ENCODE data around the gene CCDC91. TPM values are rescaled to one million over a fixed set of nuclear protein-coding genes. Genes with fewer than 3 reads are reported as not detected.
A peak's percentile ranks its signal among the peaks of the same experiment; 100 is the strongest.

CCDC91 gene
- total RNA-seq, 1 donor from 2014 or later, result 46.3 TPM

DNA sequence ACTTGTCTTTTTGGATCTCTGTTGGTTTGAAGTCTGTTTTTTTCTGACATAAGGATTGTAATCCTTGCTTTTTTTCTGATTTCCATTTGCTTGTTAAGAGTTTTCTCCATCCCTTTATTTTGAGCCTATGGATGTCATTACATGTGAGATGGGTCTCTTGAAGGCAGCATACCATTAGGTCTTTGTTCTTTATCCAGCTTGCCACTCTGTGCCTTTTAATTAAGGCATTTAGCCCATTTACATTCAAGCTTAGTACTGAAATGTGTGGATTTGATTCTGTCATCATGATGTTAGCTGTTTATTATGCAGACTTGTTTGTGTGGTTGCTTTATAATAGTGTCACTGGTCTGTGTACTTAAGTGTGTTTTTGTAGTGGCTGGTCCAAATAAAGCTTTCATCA is 100.0 kb downstream of the CCDC91 start:
- ChIA-PET POLR2A (no interaction called here), CTCF (no interaction called here)
- no peak for TF ChIP-seq CTCF (IDR thresholded peaks at IDR 0.05)
- intact Hi-C loops (cut with micrococcal nuclease), result no loop called here
- Mint-ChIP-seq H3K36me3 (ENCODE audit: low read depth) (peaks cover 70% of the 10 kb centered on the region), H3K9me3 (peaks cover 34% of the 10 kb centered on the region), H3K27ac (no peak overlapping the region), H3K27me3 (no peaks in the 10 kb centered on the region), H3K4me3 (no peak overlapping the region), H3K4me1 (peaks cover 10% of the 10 kb centered on the region)
- DNase-seq, result no peak
- no peak for ATAC-seq (ENCODE audit: low read depth)

DNA sequence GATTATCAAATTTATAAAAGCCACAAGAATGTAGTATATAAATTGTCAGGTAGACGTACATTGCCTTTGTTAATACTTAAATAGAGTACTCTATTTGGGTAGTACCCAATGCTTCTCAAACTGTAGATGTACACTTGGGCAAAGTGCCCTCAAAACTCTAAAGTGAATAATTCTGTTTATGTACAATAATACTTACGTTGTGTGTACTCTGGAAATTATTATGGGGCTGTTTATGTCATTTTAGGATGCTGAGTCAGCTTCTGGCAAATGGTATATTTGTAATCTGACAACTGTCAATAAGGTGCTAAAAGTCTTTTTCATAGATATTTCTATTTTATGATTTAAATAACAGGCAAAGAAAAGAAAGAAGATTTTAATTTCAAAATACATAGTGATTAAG is 102.4 kb downstream of the CCDC91 start:
- ChIA-PET POLR2A (no interaction called here), CTCF (no interaction called here)
- no peak for TF ChIP-seq CTCF (IDR thresholded peaks at IDR 0.05)
- Mint-ChIP-seq H3K9me3 (peaks cover 29% of the 10 kb centered on the region), H3K27ac (no peak overlapping the region), H3K27me3 (no peaks in the 10 kb centered on the region), H3K4me3 (no peak overlapping the region), H3K4me1 (peaks cover 10% of the 10 kb centered on the region), H3K36me3 (ENCODE audit: low read depth) (peaks cover 58% of the 10 kb centered on the region)
- ATAC-seq (ENCODE audit: low read depth) (no peak), DNase-seq (no peak)
- intact Hi-C loops (cut with micrococcal nuclease), result no loop called here

GRCh38 chr12:28294300-28294699 is 104.0 kb downstream of the CCDC91 start:
- Mint-ChIP-seq H3K36me3 (ENCODE audit: low read depth) (peaks cover 44% of the 10 kb centered on the region), H3K27ac (peak overlapping the region; percentile 51)
- ATAC-seq (ENCODE audit: low read depth), result peak; percentile 40

DNA sequence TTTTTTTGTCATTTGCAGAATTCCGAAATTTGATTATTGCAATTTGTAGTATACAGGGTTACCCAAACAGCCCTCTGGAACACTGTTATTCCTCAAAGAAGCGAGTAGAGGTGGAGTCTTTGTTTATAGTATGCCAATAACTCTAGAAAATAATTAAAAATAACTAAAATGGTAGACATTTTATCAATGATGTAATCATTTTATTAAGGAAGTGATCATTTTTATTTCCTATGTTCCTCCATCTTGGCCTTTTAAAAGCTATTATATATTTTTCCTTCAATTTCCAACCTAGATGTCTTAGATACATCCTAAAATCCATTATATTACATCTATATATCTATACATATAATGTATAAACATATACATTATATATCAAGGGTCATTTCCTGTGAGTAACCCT is 106.0 kb downstream of the CCDC91 start:
- peaks cover 31% of the 10 kb centered on the region for H3K36me3 Mint-ChIP-seq (ENCODE audit: low read depth)
- TF ChIP-seq CTCF (IDR thresholded peaks at IDR 0.05), result no peak
- H3K27me3 Mint-ChIP-seq, result no peaks in the 10 kb centered on the region
- CTCF ChIA-PET, result no interaction called here
- H3K9me3 Mint-ChIP-seq, result peaks cover 9% of the 10 kb centered on the region
- DNase-seq, result no peak
- peaks cover 13% of the 10 kb centered on the region for H3K4me1 Mint-ChIP-seq
- no peak overlapping the region for H3K4me3 Mint-ChIP-seq
- no peak for ATAC-seq (ENCODE audit: low read depth)
- POLR2A ChIA-PET, result no interaction called here
- no peak overlapping the region for H3K27ac Mint-ChIP-seq
- intact Hi-C loops (cut with micrococcal nuclease), result no loop called here

More at GRCh38 chr12:28294300-28294699, 104.0 kb downstream of the CCDC91 start:
- peaks cover 12% of the 10 kb centered on the region for H3K4me1 Mint-ChIP-seq
- no peaks in the 10 kb centered on the region for H3K27me3 Mint-ChIP-seq
- CTCF ChIA-PET, result no interaction called here
- DNase-seq, result no peak
- peaks cover 18% of the 10 kb centered on the region for H3K9me3 Mint-ChIP-seq
- no peak overlapping the region for H3K4me3 Mint-ChIP-seq
- POLR2A ChIA-PET, result interaction anchor here (0.5 kb wide), 1 partner anchor 39 kb away, joined by 9 read pairs; no protein-coding TSS in a partner anchor
- TF ChIP-seq CTCF (IDR thresholded peaks at IDR 0.05), result no peak
- intact Hi-C loops (cut with micrococcal nuclease), result no loop called here

GRCh38 chr12:28303192-28303591 is 112.9 kb downstream of the CCDC91 start:
- H3K9me3 Mint-ChIP-seq, result no peaks in the 10 kb centered on the region
- peaks cover 30% of the 10 kb centered on the region for H3K36me3 Mint-ChIP-seq (ENCODE audit: low read depth)
- TF ChIP-seq CTCF (IDR thresholded peaks at IDR 0.05), result no peak
- ATAC-seq (ENCODE audit: low read depth), result no peak
- no peak overlapping the region for H3K27ac Mint-ChIP-seq
- no peak overlapping the region for H3K4me3 Mint-ChIP-seq
- peaks cover 3% of the 10 kb centered on the region for H3K4me1 Mint-ChIP-seq
- intact Hi-C loops (cut with micrococcal nuclease), result no loop called here
- CTCF ChIA-PET, result no interaction called here
- H3K27me3 Mint-ChIP-seq, result no peaks in the 10 kb centered on the region
- no peak for DNase-seq
- POLR2A ChIA-PET, result no interaction called here

All from activated B cell treated with CpG ODN at 0.5 μM for 24 hours (primary cell).